Measurements from ENCODE around the gene SNX21. TPM values are rescaled to one million over a fixed set of nuclear protein-coding genes. Genes with fewer than 3 reads are reported as not detected.
A peak's percentile ranks its signal among the peaks of the same experiment; 100 is the strongest.
"Not testable (repeated sequence)": the region's sequence is repeated elsewhere in the genome, so short reads cannot be mapped to it uniquely, and the experiment has no call there.

SNX21 gene
- 72.8 and 87.6 TPM in 2 replicates for total RNA-seq (2014; rRNA removed; shearing (Covaris generic); ENCODE audit: low replicate concordance)

- peak; percentile 88 for DNase-seq (ENCODE audit: low read depth)
- in situ Hi-C loops (cut with HindIII; ENCODE audit: low pct_unique_long_range_greater_than_20kb, low sequenced_read_pairs) = no loop called here
Measured at GRCh38 chr20:45833030-45833882, at the start of gene SNX21. TSS of gene SNX21 (plus strand) at chr20:45833799. CDS start at chr20:45833920, 121 bp downstream.

GRCh38 chr20:45788351-45788750 is 45.2 kb upstream of the SNX21 start:
- in situ Hi-C loops (cut with HindIII; ENCODE audit: low pct_unique_long_range_greater_than_20kb, low sequenced_read_pairs) = no loop called here

GRCh38 chr20:45792317-45793118 is 41.1 kb upstream of the SNX21 start:
- DNase-seq (ENCODE audit: low read depth) = no peak
- in situ Hi-C loops (cut with HindIII; ENCODE audit: low pct_unique_long_range_greater_than_20kb, low sequenced_read_pairs) = no loop called here

More at GRCh38 chr20:45788351-45788750, 45.2 kb upstream of the SNX21 start:
- DNase-seq (ENCODE audit: low read depth) = no peak

GRCh38 chr20:45796337-45797065 is 37.1 kb upstream of the SNX21 start:
- no peak for DNase-seq (ENCODE audit: low read depth)
- in situ Hi-C loops (cut with HindIII; ENCODE audit: low pct_unique_long_range_greater_than_20kb, low sequenced_read_pairs) = no loop called here

GRCh38 chr20:45797510-45797909 is 36.1 kb upstream of the SNX21 start:
- DNase-seq (ENCODE audit: low read depth); in situ Hi-C loops (cut with HindIII; ENCODE audit: low pct_unique_long_range_greater_than_20kb, low sequenced_read_pairs): not testable (repeated sequence)

- DNase-seq (ENCODE audit: low read depth); in situ Hi-C loops (cut with HindIII; ENCODE audit: low pct_unique_long_range_greater_than_20kb, low sequenced_read_pairs): not testable (repeated sequence)
Measured at GRCh38 chr20:45797955-45798354, 35.6 kb upstream of the SNX21 start.

- peak; percentile 64 for DNase-seq (ENCODE audit: low read depth)
- in situ Hi-C loops (cut with HindIII; ENCODE audit: low pct_unique_long_range_greater_than_20kb, low sequenced_read_pairs) = no loop called here
Measured at GRCh38 chr20:45798935-45799642, 34.5 kb upstream of the SNX21 start.

- in situ Hi-C loops (cut with HindIII; ENCODE audit: low pct_unique_long_range_greater_than_20kb, low sequenced_read_pairs) = no loop called here
- DNase-seq (ENCODE audit: low read depth) = no peak
Measured at GRCh38 chr20:45801851-45802250, 31.7 kb upstream of the SNX21 start.

GRCh38 chr20:45810191-45810970 is 23.2 kb upstream of the SNX21 start:
- in situ Hi-C loops (cut with HindIII; ENCODE audit: low pct_unique_long_range_greater_than_20kb, low sequenced_read_pairs) = no loop called here
- DNase-seq (ENCODE audit: low read depth) = no peak

- in situ Hi-C loops (cut with HindIII; ENCODE audit: low pct_unique_long_range_greater_than_20kb, low sequenced_read_pairs) = no loop called here
- DNase-seq (ENCODE audit: low read depth) = peak; percentile 99
Measured at GRCh38 chr20:45812157-45813005, 21.2 kb upstream of the SNX21 start, which contains the start of gene UBE2C. TSS of gene UBE2C (plus strand) at chr20:45812644. CDS start at chr20:45812696, 52 bp downstream.

- DNase-seq (ENCODE audit: low read depth) = no peak
- in situ Hi-C loops (cut with HindIII; ENCODE audit: low pct_unique_long_range_greater_than_20kb, low sequenced_read_pairs) = no loop called here
Measured at GRCh38 chr20:45813006-45813340, 20.6 kb upstream of the SNX21 start.

GRCh38 chr20:45813489-45813888 is 20.1 kb upstream of the SNX21 start:
- in situ Hi-C loops (cut with HindIII; ENCODE audit: low pct_unique_long_range_greater_than_20kb, low sequenced_read_pairs) = no loop called here
- DNase-seq (ENCODE audit: low read depth) = no peak

GRCh38 chr20:45814314-45814713 is 19.3 kb upstream of the SNX21 start:
- DNase-seq (ENCODE audit: low read depth) = no peak
- in situ Hi-C loops (cut with HindIII; ENCODE audit: low pct_unique_long_range_greater_than_20kb, low sequenced_read_pairs) = no loop called here

- in situ Hi-C loops (cut with HindIII; ENCODE audit: low pct_unique_long_range_greater_than_20kb, low sequenced_read_pairs) = no loop called here
- no peak for DNase-seq (ENCODE audit: low read depth)
Measured at GRCh38 chr20:45816951-45817350, 16.6 kb upstream of the SNX21 start.

- peak; percentile 87 for DNase-seq (ENCODE audit: low read depth)
- in situ Hi-C loops (cut with HindIII; ENCODE audit: low pct_unique_long_range_greater_than_20kb, low sequenced_read_pairs) = no loop called here
Measured at GRCh38 chr20:45817376-45818194, 16.0 kb upstream of the SNX21 start.

- in situ Hi-C loops (cut with HindIII; ENCODE audit: low pct_unique_long_range_greater_than_20kb, low sequenced_read_pairs) = no loop called here
- DNase-seq (ENCODE audit: low read depth) = no peak
Measured at GRCh38 chr20:45818239-45818638, 15.4 kb upstream of the SNX21 start.

Measured in Caki2 (cell line).